Esophagus squamous epithelium (tissue), 5 donors: Measurements from ENCODE around the gene CFHR5. TPM values are rescaled to one million over a fixed set of nuclear protein-coding genes. Genes with fewer than 3 reads are reported as not detected.
"Not testable (repeated sequence)": the region's sequence is repeated elsewhere in the genome, so short reads cannot be mapped to it uniquely, and the experiment has no call there.

Experiments
- DNase-seq: peaks from one replicate; lab custom pipeline; 2025; lab: John Stamatoyannopoulos, UW
- H3K27ac ChIP-seq, 4 donors: fragments of 200-600 bp; sonication (generic); one replicate each; pipeline ENCODE4 v1.5.1; 2016 to 2019; ENCODE audit warnings: mild to moderate bottlenecking in 1 of 4
- H3K27me3 ChIP-seq, 4 donors: fragments of 200-600 bp; sonication (generic); 1 replicate in 3 of 4; 2 replicates in 1 of 4; pipeline versions ENCODE4 v1.5.1 to v1.6.0; 2017 to 2021; ENCODE audit warnings: antibody characterized with exemption in 1 of 4
- H3K36me3 ChIP-seq, 3 donors: fragments of 200-600 bp; sonication (generic); one replicate each; pipeline ENCODE4 v1.5.1; 2016 to 2019
- H3K4me1 ChIP-seq, 3 donors: fragments of 200-600 bp; sonication (generic); one replicate each; pipeline ENCODE4 v1.5.1; 2017 to 2019
- H3K4me3 ChIP-seq, 4 donors: fragments of 200-600 bp; sonication (generic); 1 replicate in 3 of 4; 2 replicates in 1 of 4; pipeline ENCODE4 v1.5.1; 2016 to 2019; ENCODE audit warnings: mild to moderate bottlenecking in 2 of 4, moderate library complexity in 1 of 4
- H3K9me3 ChIP-seq, 3 donors: fragments of 200-600 bp; sonication (generic); one replicate each; pipeline ENCODE4 v1.5.1; 2016 to 2019
- CTCF ChIP-seq, 6 experiments: fragments of 450-650 bp in 4 of 6; fragments of 200-600 bp in 2 of 6; sonication (generic) in 2 of 6; IDR thresholded peaks; one replicate each; pipeline ENCODE4 v1.5.1; 2016 to 2019; ENCODE audit warnings: antibody characterized with exemption in 6 of 6, mild to moderate bottlenecking in 4 of 6, moderate library complexity in 4 of 6
- POLR2A ChIP-seq, 4 donors: fragments of 450-650 bp; IDR thresholded peaks; one replicate each; pipeline ENCODE4 v1.6.1; 2017; ENCODE audit warnings: antibody characterized with exemption in 4 of 4, mild to moderate bottlenecking in 4 of 4, moderate library complexity in 3 of 4
- WGBS, 2 donors: methylation state at CpG; one replicate each; pipeline ENCODE4 v1.1.5; 2018; 5-methylcytosine and 5-hydroxymethylcytosine counted together
- intact Hi-C: fragments of 100-400 bp; cut with DNase I; formaldehyde crosslinking; loops from one replicate; pipeline ENCODE4 v1.15.0; 2022
- total RNA-seq, 4 donors: library from RNA; depleted of rRNA; stranded (reverse); fragments of >200 nt; gene quantifications; one replicate each; pipeline ENCODE4 v1.1.0, GENCODE V29; 2016
- donor health status: DM: yes; HTN: yes; CAD: no.

CFHR5 gene
- total RNA-seq, 4 donors from 2014 or later: not detected

GRCh38 chr1:196980859-196981258 lies 3.5 kb downstream of the CFHR5 start:
- DNase-seq: no peak

GRCh38 chr1:196982247-196982646 lies 4.9 kb downstream of the CFHR5 start:
- H3K27me3 ChIP-seq, H3K9me3 ChIP-seq, DNase-seq, intact Hi-C loops, H3K4me1 ChIP-seq, H3K36me3 ChIP-seq, H3K4me3 ChIP-seq, H3K27ac ChIP-seq: not testable (repeated sequence)
- 84 to 89% methylated on average over 7 of the region's 7 CpGs for WGBS, 2 donors

More at GRCh38 chr1:196980859-196981258, 3.5 kb downstream of the CFHR5 start:
- H3K27me3 ChIP-seq: no peaks in the 10 kb centered on the region
- no peak overlapping the region for H3K4me3 ChIP-seq
- no peaks in the 10 kb centered on the region for H3K36me3 ChIP-seq
- H3K9me3 ChIP-seq: no peaks in the 10 kb centered on the region
- TF ChIP-seq CTCF (IDR thresholded peaks at IDR 0.05) (no peak), POLR2A (IDR thresholded peaks at IDR 0.05) (no peak)
- H3K27ac ChIP-seq: no peak overlapping the region
- 78 to 79% methylated on average over 1 of the region's 1 CpG for WGBS, 2 donors
- intact Hi-C loops: no loop called here
- H3K4me1 ChIP-seq: no peaks in the 10 kb centered on the region

GRCh38 chr1:196991919-196992651 lies 14.7 kb downstream of the CFHR5 start:
- 50 to 69% methylated on average over 4 to 7 of the region's 11 CpGs for WGBS, 2 donors
- DNase-seq, intact Hi-C loops, H3K4me1 ChIP-seq, H3K27me3 ChIP-seq, H3K27ac ChIP-seq, H3K4me3 ChIP-seq, H3K36me3 ChIP-seq, H3K9me3 ChIP-seq: not testable (repeated sequence)

- no peak for TF ChIP-seq POLR2A (IDR thresholded peaks at IDR 0.05)
- no peak for TF ChIP-seq CTCF (IDR thresholded peaks at IDR 0.05)
- no peak overlapping the region for H3K4me3 ChIP-seq
- no peaks in the 10 kb centered on the region for H3K4me1 ChIP-seq
- no peaks in the 10 kb centered on the region for H3K9me3 ChIP-seq
- WGBS, 2 donors: 58 to 63% methylated on average over 2 of the region's 2 CpGs
- no peaks in the 10 kb centered on the region for H3K27me3 ChIP-seq
- no peak overlapping the region for H3K27ac ChIP-seq
- H3K36me3 ChIP-seq: no peaks in the 10 kb centered on the region
- intact Hi-C loops: no loop called here
- DNase-seq: no peak
Observed at GRCh38 chr1:196993916-196994315, 16.6 kb downstream of the CFHR5 start.

GRCh38 chr1:196997423-196997822 lies 20.1 kb downstream of the CFHR5 start:
- Histone ChIP-seq H3K4me1 (no peaks in the 10 kb centered on the region), H3K9me3 (no peaks in the 10 kb centered on the region), H3K27me3 (no peaks in the 10 kb centered on the region), H3K27ac (no peak overlapping the region), H3K36me3 (no peaks in the 10 kb centered on the region), H3K4me3 (no peak overlapping the region)
- intact Hi-C loops: no loop called here
- WGBS, 2 donors: 70 to 86% methylated on average over 1 of the region's 1 CpG
- no peak for TF ChIP-seq CTCF (IDR thresholded peaks at IDR 0.05)
- TF ChIP-seq POLR2A (IDR thresholded peaks at IDR 0.05): no peak
- no peak for DNase-seq

GRCh38 chr1:197001828-197002227 lies 24.5 kb downstream of the CFHR5 start:
- Histone ChIP-seq H3K27ac (no peak overlapping the region), H3K27me3 (no peaks in the 10 kb centered on the region), H3K9me3 (no peaks in the 10 kb centered on the region), H3K36me3 (no peaks in the 10 kb centered on the region), H3K4me1 (no peaks in the 10 kb centered on the region), H3K4me3 (no peak overlapping the region)
- TF ChIP-seq POLR2A (IDR thresholded peaks at IDR 0.05): no peak
- TF ChIP-seq CTCF (IDR thresholded peaks at IDR 0.05): no peak
- intact Hi-C loops: no loop called here
- WGBS, 2 donors: 81 to 82% methylated on average over 2 of the region's 2 CpGs
- no peak for DNase-seq
